Brain microvascular endothelial cell (primary cell): Measurements from ENCODE around the gene ZBTB7C.

ENCODE experiments used
- DNase-seq: peaks from one replicate; pipeline ENCODE4 v3.0.0-alpha.2; 2020
- H3K27ac ChIP-seq: fragments of 250-450 bp; sonication (Bioruptor Pico); 2 replicates; pipeline ENCODE4 v1.5.1; 2020; ENCODE audit warnings: mild to moderate bottlenecking, moderate library complexity
- H3K27me3 ChIP-seq: fragments of 250-450 bp; sonication (Bioruptor Pico); replicated peaks from 2 replicates; pipeline ENCODE4 v1.5.1; 2020; ENCODE audit warnings: mild to moderate bottlenecking
- H3K36me3 ChIP-seq: fragments of 250-450 bp; sonication (Bioruptor Pico); replicated peaks from 2 replicates; pipeline ENCODE4 v1.5.1; 2020; ENCODE audit warnings: mild to moderate bottlenecking
- H3K4me3 ChIP-seq: 2 replicates; pipeline ENCODE4 v1.5.1; 2011; ENCODE audit warnings: low read depth, mild to moderate bottlenecking, control low read depth, low read length, moderate library complexity
- CTCF ChIP-seq: IDR thresholded peaks from 2 replicates; pipeline ENCODE4 v1.5.1; 2011; ENCODE audit warnings: low read depth, mild to moderate bottlenecking, moderate library complexity, low read length, control low read depth, inconsistent platforms; ENCODE audit errors: missing control alignments
- in situ Hi-C: cut with HindIII; loops from 2 replicates; pipeline ENCODE4 v1.10.0; 2017; ENCODE audit warnings: low sequenced_read_pairs, low pct_ligation_motif_present

The ZBTB7C gene

GRCh38 chr18:47990981-47991380 lies 418.2 kb downstream of the ZBTB7C start:
- no peak for DNase-seq
- Histone ChIP-seq H3K27me3 (no peaks in the 10 kb centered on the region), H3K4me3 (no peak overlapping the region), H3K27ac (no peak overlapping the region), H3K36me3 (no peaks in the 10 kb centered on the region)
- TF ChIP-seq CTCF, result no peak
- in situ Hi-C loops, result no loop called here

GRCh38 chr18:47987388-47987699 lies 421.8 kb downstream of the ZBTB7C start:
- no peak overlapping the region for H3K27ac ChIP-seq
- no peaks in the 10 kb centered on the region for H3K27me3 ChIP-seq
- no peaks in the 10 kb centered on the region for H3K36me3 ChIP-seq
- no peak for DNase-seq
- no peak overlapping the region for H3K4me3 ChIP-seq
- no peak for TF ChIP-seq CTCF
- in situ Hi-C loops, result no loop called here

- Histone ChIP-seq H3K27me3 (no peaks in the 10 kb centered on the region), H3K36me3 (no peaks in the 10 kb centered on the region), H3K27ac (no peak overlapping the region), H3K4me3 (no peak overlapping the region)
- no peak for TF ChIP-seq CTCF
- DNase-seq, result no peak
- in situ Hi-C loops, result no loop called here
These were observed 422.4 kb downstream of the ZBTB7C start for GRCh38 chr18:47986620-47987387.

- Histone ChIP-seq H3K27ac (no peak overlapping the region), H3K36me3 (no peaks in the 10 kb centered on the region), H3K4me3 (no peak overlapping the region), H3K27me3 (no peaks in the 10 kb centered on the region)
- DNase-seq, result no peak
- in situ Hi-C loops, result no loop called here
- no peak for TF ChIP-seq CTCF
These were observed 423.3 kb downstream of the ZBTB7C start for GRCh38 chr18:47985866-47986265.

- Histone ChIP-seq H3K27me3 (no peaks in the 10 kb centered on the region), H3K36me3 (no peaks in the 10 kb centered on the region), H3K27ac (no peak overlapping the region), H3K4me3 (no peak overlapping the region)
- in situ Hi-C loops, result no loop called here
- TF ChIP-seq CTCF, result no peak
- no peak for DNase-seq
These were observed 424.2 kb downstream of the ZBTB7C start for GRCh38 chr18:47984991-47985390.

- no peak for TF ChIP-seq CTCF
- Histone ChIP-seq H3K4me3 (no peak overlapping the region), H3K27me3 (no peaks in the 10 kb centered on the region), H3K36me3 (no peaks in the 10 kb centered on the region), H3K27ac (no peak overlapping the region)
- no peak for DNase-seq
- in situ Hi-C loops, result no loop called here
These were observed 425.2 kb downstream of the ZBTB7C start for GRCh38 chr18:47983946-47984345.
